ENCODE results near the gene UPK1A.
"Not testable (repeated sequence)": the region's sequence is repeated elsewhere in the genome, so short reads cannot be mapped to it uniquely, and the experiment has no call there.

Gene UPK1A

GRCh38 chr19:35644987-35645679 lies 21.2 kb upstream of the UPK1A start:
- peak; percentile 83 for DNase-seq

GRCh38 chr19:35645680-35646511 lies 20.4 kb upstream of the UPK1A start:
- DNase-seq = no peak

DNA sequence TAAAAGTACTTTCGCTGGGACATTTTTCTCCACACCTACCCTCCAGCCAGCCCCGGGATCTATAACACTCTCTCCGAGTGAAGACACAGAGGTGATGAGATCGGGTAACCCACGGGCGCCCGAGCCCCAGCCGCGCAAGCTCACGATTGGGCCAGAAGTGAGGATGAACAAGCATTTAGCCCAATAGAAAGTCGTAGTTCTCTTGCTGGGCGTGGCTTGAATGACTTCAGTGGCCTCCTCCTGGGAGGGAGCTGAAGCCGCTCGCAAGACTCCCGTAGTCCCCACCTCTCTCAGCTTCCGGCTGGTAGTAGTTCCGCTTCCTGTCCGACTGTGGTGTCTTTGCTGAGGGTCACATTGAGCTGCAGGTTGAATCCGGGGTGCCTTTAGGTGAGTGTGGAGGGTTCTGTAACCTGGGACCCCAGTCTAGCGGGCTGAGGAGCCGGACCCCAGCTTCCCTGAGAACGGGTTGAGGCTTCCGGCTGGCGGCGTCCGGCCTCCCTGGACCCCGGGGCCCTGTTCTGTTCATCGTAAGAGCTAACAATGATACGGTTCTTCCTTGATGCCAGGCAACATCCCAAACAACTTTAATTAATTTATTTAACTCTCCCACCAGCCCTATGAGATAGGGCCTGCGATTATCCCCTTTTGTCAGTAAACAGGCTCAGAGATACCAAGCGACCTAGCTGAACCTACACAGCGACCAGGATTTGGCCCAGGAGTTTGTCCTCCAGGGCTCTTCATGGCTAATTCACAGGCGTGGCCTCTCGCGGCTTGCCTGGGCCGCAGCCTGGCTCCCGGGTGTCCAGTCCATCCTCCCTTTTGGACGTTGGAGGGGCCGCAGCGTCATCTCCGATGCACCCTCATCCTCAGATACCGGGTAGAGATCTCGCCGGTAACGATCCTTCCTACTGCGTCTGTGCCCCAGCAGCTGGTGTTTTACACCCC lies 18.0 kb upstream of the UPK1A start, which contains the start of gene COX6B1:
COX6B1 (plus strand) TSS at position 307 of the 945 bp plus-strand sequence. CDS start 2,921 bp downstream, outside the sequence.
- DNase-seq = peak; percentile 98

DNA sequence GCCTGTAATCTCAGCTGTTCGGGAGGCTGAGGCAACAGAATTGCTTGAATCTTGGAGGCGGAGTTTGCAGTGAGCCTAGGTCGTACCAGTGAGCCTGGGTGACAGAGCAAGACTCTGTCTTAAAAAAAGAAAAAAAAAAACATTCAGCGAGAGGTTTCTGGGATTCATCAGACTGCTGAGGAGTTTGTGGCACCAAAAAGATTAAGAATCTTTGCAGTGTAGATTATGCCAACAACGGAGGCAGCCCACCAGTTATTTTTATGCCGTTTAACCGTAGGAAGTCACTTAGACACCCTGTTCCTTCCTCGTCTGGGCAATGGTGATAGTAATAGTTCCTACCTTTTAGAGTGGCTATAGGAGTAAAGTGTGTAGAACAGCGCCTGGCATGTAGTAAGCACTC lies 15.7 kb upstream of the UPK1A start:
- no peak for DNase-seq

GRCh38 chr19:35654828-35655227 lies 11.5 kb upstream of the UPK1A start:
- DNase-seq = not testable (repeated sequence)

DNA sequence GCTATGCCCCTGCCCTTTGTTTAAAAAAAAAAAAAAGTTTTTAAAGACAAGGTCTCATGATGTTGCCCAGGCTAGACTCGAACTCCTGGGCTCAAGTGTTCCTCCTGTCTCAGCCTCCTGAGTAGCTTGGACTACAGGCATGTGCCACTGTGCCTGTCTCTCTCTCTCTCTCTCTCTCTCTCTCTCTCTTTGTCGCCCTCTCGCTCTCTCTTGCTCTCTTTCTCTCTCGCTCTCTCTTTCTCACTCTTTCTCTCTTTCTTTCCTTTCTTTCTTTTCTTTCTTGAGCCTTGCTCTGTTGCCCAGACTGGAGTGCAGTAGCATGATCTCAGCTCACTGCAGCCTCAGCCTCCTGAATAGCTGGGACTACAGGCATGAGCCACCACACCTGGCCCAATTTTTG lies 10.7 kb upstream of the UPK1A start:
- DNase-seq = no peak

- no peak for DNase-seq
Observed at GRCh38 chr19:35656700-35657099, 9.6 kb upstream of the UPK1A start.

GRCh38 chr19:35657904-35658700 lies 8.2 kb upstream of the UPK1A start:
- DNase-seq = no peak

DNA sequence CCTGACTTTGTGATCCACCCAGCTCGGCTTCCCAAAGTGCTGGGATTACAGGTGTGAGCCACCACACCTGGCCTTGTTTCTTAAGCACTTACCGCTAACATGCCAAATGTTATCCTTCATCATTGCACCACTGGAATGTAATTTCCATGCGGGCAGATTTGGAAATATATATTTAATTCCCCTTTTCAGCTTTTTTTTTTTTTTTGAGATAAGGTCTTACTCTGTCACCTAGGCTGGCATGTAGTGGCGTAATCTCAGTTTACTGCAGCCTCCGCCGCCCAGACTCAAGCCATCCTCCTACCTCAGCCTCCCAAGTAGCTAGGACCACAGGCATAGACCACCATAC lies 4.3 kb upstream of the UPK1A start:
- no peak for DNase-seq

GRCh38 chr19:35663981-35664380 lies 2.3 kb upstream of the UPK1A start:
- no peak for DNase-seq

DNA sequence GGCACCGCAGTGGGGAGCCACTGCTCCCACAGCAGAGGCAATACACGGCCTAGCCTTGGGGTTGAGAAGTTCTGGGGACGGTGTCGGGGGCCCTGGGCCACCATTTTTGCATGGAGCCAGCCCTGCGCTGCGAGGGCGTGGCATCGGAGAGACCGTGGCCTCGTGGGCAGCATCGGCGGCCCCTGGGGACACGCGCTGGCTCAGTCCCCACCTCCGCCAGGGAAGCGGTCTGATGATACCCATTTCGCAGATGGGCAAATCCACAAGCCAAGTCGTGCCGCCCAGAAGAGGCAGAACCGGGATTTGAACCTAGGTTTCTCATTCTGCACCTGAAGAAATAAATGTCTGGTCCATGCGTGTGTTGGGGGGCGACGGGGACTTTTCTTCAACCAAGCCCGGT lies 1.2 kb upstream of the UPK1A start:
- DNase-seq = no peak

DNA sequence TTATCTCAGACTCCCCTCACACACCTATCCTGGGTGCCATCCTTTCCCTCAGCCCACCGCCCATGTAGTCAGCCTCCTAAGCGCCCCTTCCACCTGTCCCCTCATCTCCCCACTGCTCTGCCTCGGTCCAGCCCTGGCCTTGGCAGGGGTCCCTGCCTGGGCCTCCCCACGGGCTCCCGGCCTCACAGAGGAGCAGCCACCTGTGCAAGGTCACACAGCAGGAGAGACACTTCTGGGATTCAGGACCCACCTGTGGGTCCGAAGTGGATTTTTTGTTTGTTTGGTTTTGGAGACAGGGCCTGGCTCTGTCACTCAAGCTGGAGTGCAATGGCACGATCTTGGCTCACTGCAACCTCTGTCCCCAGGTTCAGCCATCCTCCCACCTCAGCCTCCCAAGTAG lies 713 bp upstream of the UPK1A start:
- no peak for DNase-seq

DNA sequence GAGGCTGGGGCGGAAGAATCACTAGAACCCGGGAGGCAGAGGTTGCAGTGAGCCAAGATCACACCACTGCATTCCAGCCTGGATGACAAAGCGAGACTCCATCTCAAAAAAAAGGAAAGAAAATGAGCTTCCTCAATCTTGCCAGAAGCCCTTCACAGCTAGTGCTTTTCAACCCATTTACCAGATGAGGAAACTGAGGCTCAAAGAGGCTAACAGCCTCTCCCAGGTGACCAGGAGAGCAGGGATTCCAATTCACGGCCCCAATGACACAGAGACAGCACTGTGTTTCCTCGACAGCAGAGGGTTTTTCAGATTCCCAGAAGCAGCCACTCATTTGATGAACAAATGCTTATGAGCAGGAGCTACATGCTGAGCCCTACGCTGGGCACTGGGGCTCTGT lies 3.2 kb downstream of the UPK1A start:
- no peak for DNase-seq

DNA sequence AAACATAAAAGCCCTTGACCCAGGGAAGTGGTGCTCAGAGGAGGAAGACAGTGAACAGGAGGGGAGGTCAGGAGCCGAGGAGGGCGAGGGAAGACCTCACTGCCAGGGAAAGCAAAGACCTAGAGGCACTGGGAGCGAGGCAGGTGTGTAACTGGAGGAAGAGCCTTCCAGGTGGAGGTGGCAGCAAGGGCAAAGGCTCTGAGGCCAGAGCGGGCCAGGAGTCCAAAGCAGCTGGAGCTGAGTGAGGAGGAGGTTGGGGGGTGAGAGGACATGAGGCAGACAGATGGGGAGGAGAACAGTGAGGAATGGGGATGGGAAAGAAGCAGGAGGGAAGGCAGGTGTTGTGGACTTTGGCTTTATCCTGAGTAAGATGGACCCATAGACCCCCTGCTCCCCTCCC lies 3.7 kb downstream of the UPK1A start:
- DNase-seq = no peak

- DNase-seq = no peak
Observed at GRCh38 chr19:35670686-35671085, 4.4 kb downstream of the UPK1A start.

DNA sequence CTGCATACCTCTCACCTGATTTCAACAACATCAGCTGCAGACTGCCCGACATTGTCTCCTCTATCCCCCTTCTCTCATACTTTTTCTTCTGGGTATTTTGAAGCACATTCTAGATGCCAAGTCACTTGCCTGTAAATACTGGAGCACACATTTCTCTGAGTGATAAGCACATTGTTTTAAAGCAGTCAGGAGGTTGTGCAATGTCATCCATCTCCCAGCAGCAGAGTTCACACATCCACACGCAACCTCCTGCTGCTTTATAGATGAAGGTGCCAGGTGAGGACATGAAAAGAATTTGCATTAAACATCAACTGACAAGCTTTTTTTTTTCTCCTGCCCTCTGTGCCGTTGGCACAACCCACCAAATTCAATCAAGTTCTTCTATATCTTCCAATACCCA lies 5.5 kb downstream of the UPK1A start:
- DNase-seq = no peak

DNA sequence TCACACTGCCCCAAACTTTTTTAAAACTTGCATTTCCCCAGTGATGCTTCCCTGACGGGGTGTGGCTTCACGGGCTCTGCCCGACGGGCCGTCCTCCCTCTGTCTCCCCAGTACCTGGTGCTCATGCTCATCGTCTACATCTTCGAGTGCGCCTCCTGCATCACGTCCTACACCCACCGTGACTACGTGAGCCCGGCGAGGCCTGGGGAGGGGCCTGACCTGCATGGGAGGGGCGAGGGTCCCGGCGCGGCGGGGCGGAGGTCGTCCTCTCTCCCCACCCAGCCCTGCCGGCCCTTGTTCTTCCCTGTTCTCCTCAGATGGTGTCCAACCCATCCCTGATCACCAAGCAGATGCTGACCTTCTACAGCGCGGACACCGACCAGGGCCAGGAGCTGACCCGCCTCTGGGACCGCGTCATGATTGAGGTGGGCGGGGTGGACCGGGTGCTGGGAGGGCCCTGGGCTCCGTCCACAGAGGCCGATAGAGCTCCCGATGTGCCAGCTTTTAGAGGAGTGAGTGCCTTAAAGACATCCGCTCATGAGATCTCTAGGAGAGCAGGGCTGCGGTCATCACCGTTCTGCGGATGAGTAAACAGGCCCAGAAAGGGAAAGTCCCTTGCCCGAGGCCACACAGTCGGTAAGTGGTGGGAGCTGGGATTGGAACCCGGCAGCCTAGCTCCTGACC lies 6.9 kb downstream of the UPK1A start:
- DNase-seq = peak; percentile 81

DNA sequence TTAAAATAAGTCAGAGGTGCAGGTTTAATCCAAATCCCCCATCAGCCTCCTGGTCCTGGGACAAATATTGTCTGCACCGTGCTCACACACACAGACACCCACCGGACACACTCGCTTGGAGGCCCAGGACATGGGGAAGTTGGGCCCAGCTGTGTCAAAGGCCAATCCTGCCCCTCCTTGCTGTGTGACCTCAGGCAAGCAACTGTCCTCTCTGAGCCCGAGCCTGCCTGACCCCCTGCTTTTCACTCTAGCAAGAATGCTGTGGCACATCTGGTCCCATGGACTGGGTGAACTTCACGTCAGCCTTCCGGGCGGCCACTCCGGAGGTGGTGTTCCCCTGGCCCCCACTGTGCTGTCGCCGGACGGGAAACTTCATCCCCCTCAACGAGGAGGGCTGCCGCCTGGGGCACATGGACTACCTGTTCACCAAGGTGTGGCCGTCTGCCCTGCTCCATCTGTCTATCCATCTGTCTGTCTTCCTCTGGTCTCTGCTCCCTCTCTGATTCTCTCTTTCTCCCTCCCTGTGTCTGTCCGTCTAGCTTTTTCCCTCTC lies 9.3 kb downstream of the UPK1A start:
- no peak for DNase-seq

GRCh38 chr19:35689836-35690235 lies 23.5 kb downstream of the UPK1A start:
- no peak for DNase-seq

DNA sequence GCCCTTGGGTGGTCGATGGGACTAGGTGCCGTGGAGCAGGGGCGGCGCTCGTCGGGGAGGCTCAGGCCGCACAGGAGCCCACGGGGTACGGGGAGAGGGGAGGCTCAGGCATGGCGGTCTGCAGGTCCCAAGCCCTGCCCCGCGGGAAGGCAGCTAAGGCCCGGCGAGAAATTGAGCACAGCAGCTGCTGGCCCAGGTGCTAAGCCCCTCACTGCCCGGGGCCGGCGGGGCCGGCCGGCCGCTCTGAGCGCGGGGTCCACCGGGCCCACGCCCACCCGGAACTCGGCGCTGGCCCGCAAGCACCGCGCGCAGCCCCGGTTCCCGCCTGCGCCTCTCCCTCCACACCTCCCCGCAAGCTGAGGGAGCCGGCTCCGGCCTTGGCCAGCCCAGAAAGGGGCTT lies 24.8 kb downstream of the UPK1A start:
- DNase-seq = not testable (repeated sequence)

DNA sequence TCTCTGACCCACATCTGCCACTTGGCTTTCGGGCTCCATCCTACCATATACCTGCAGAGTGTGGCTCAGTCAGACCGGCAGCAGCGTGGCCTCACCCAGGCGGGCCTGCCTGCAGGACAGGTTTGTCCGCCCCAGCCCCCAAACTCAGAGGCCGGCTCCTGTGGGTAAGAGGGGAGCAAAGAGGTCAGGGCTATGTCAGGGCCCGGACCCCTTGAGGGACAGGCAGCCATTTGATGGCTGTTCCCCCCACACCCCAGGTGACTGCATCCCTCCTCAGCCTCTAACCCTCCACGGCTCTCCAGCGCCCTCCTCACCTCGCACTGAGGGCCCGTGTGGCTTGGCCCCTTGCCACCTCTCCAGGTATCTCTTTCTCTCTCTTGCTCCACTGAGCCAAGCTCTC lies 25.7 kb downstream of the UPK1A start:
- DNase-seq = no peak

- no peak for DNase-seq
Observed at GRCh38 chr19:35693422-35693821, 27.1 kb downstream of the UPK1A start.

All from activated CD4-positive, alpha-beta T cell treated with anti-CD3 and anti-CD28 coated beads, Interleukin-2, amount 50 U/mL, for 16 hours (primary cell).